Left lobe of liver (tissue), 2 donors: Measurements from ENCODE around the gene ANO1. TPM values are rescaled to one million over a fixed set of nuclear protein-coding genes. Genes with fewer than 3 reads are reported as not detected.

Source experiments
- ATAC-seq: fragments of 200-7000 bp; cut with Tn5 transposase; one replicate; pipeline ENCODE4 v1.9.1; 2020; ENCODE audit warnings: mild to moderate bottlenecking, moderate library complexity
- DNase-seq: peaks from one replicate; pipeline ENCODE4 v3.0.0-alpha.2; 2020; ENCODE audit warnings: low spot score
- total RNA-seq: library from RNA; stranded (reverse); gene quantifications from one replicate; pipeline ENCODE4 v1.2.1, GENCODE V29; 2021
- donor health status: DM: no; HTN: no; CAD: no; lungs with moderate emphysema.
- donor health status: DM: no; HTN: yes; CAD: no.

Gene ANO1
- total RNA-seq, 1 donor from 2014 or later = 260 TPM

DNA sequence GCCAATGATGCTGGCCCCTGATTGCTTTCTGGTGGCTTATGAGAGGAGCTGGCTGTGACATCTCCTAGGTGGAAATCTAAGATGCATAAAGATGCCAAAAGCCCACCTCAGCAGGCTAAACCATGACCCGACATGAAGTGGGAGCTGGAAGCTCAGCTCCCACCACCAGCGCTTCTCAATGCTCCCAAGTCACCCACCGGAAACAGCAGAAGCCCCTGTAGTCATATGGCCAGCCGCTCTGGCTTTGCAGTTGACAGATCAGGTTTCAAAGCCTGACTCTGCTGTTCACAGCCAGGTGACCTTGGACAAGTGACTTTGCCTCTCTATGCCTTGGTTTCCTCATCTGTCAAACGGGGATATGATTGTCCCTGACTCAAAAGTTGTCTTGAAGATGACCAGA lies 29.1 kb upstream of the ANO1 start:
- ATAC-seq (no peak), DNase-seq (peak; percentile 34)

DNA sequence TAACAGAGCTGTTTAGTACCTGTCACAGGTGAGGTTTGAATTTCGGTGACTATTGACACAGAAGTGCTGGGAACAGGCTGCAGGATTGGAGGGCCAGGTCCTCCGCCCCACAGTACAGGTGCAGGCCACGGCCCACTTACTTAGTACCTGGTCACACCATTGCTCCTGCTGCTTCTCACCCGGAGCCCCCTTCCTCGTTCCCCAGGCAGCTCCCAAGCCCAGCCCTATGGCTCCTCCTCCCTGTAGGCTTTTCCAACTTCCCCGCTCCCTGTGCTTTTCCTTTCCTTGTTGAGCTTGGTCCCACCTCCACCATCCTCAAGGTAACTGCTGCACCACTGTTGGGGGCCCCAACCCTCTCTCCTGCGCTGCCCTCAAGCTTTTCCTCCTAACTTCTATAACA lies 27.9 kb upstream of the ANO1 start:
- DNase-seq (peak; percentile 37), ATAC-seq (no peak)

DNA sequence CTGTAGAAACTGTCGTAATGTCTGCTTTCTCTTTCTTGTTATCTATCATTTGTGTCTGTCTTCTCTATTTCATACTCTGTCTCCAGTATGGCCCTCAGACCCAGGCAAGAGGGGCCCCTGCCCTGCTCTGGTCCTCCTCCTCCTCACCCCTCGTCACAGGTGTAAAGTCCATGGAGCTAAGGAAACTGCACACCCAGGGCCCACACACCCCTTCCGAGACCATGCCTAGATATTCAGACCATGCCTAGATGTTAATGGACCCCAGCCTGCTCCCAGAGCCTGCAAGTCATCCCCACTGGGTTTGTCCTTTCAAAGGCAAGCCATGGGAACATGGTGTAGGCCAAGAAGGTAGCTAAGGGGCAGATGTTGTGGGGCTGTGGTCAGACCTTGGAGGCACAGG lies 24.1 kb upstream of the ANO1 start:
- ATAC-seq (peak; percentile 23), DNase-seq (peak; percentile 23)

DNA sequence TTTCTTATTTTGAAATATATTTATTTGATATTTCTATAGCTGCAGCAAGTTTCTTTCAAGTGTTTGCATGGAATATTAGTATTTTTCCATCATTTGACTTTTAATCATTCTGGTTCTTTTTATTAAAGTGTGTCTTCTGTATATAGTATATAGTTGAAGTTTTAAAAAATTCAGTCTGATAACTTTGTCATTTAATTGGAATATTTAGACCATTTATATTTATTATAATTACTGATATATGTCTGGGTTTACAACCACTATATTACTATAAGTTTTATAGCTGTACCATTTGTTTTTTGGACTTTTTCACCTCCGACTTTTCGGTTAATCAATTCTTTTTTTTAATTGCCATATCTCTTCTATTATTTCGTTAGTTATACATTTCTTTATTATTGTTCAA lies 22.7 kb upstream of the ANO1 start:
- no peak for DNase-seq
- ATAC-seq = no peak

DNA sequence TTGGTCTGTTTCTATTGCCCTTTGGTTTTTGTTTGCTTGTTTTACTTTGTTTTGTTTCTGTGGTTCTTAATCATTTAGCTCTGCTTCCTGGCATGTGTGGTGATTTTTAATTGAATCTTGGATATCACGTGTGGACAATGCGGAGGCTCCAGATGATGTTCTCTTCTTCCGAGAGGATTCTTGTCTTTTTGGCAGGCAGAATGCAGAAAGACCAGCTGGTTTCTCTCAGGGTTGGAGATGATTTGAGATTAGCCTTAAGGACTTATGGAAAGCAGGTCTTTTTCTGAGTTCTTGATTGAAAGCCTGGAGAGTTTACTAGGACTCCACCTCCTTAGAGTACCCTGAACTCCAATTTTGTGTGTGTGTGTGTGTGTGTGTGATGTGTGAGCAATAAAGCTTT lies 21.0 kb upstream of the ANO1 start:
- no peak for DNase-seq
- ATAC-seq = no peak

DNA sequence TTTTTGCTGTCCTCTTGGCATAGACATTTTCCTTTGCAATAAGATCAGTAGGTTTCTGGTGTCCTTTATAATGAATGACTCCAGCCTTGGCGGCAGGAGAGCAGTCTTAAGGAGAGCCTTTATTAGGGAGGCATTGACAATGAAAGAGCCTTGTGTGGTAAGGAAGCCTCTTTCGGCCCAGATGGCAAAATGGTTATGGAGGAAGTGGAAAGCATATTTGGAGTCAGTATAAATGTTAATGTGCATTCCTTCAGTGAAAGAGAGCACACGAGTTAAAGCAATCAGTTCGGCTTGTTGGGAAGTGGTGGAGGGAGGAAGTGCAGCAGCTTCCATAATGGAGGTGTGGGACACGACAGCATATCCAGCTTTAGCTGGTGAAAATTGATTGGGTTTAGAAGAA lies 18.1 kb upstream of the ANO1 start:
- no peak for ATAC-seq
- DNase-seq = peak; percentile 14

DNA sequence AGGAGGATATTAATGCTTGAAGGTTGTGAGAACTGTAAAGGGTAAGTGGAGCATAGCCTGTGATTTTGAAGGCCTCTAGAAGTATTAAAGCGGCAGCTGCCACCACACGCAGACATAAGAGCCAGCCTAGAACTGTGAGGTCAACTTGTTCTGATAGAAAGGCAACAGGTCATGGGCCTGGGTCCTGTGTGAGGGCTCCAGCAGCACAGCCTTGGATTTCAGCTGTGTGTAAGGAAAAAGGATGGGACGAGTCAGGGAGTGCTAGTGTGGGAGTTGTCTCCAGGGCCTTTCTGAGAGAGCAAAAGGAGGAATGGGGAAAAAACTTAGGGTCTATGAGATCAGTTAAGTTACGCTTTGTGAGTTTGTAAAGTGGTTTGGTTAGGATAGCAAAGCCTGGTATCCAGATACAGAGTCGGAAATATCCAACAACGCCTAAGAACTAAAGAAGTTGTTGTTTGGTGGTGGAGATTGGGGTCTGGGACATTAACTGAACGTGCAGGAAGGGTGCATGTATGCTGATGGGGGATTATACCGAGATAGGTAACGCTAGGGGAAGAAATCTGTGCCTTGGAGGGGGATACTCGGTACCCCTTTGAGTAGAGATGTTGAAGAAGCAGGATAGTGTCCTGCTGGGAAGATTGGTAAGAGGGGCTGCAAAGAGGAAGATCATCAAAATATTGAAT lies 17.4 kb upstream of the ANO1 start:
- peak; percentile 21 for DNase-seq
- ATAC-seq = no peak

DNA sequence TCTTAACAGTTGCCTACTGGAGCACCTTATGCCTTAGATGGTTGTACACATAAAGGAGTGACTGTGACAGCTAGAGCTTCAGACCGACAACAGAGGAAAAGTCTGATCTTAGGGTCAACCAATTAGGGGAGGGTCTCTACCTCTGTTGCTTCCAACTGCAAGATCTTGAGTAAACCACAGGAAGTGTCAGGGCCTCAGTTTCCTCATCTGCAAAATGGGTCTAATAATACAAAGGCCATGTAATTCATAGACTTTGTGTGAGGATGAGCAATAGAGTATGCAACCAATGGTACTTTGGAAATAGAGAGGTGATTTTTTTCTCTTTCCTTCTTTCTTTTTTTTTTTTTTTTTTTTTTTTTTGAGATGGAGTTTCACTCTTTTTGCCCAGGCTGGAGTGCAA lies 16.4 kb upstream of the ANO1 start:
- DNase-seq (no peak), ATAC-seq (no peak)

DNA sequence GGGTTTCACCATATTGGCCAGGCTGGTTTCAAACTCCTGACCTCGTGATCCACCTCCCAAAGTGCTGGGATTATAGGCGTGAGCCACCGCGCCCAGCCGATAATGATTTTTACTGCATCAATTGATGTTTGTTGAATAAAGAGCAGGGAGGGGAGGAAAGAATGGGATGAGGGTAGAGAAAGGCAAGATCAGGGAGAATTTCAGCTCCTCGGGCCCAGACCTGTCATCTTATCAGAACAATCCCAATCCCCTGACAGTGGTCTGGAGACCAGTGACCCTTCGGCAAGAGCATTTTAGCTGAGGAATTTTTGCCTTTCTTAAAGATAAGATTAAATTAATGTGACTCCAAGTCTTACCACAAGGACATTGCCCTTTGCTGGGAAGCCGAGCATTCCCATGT lies 15.0 kb upstream of the ANO1 start:
- peak; percentile 15 for DNase-seq
- ATAC-seq = no peak

DNA sequence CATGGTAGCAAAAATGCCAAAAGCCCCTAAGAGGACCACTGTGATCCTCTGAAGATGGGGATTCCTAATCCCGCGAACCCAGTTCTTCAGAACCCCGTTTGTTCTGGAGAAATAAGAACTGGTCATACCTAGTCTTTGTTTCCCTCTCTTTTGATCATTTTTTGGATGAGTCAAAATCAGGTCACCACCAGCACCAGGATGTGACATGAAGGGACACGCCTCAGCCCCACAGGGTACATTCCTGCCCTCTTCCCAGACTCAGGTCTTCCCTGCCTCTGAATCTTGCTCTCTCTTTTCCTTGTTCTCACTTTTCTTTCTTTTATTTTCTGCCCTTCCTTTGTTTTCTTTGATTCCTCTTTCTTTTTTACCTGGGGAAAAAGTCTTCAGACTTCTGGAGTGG lies 14.6 kb upstream of the ANO1 start:
- DNase-seq = no peak

DNA sequence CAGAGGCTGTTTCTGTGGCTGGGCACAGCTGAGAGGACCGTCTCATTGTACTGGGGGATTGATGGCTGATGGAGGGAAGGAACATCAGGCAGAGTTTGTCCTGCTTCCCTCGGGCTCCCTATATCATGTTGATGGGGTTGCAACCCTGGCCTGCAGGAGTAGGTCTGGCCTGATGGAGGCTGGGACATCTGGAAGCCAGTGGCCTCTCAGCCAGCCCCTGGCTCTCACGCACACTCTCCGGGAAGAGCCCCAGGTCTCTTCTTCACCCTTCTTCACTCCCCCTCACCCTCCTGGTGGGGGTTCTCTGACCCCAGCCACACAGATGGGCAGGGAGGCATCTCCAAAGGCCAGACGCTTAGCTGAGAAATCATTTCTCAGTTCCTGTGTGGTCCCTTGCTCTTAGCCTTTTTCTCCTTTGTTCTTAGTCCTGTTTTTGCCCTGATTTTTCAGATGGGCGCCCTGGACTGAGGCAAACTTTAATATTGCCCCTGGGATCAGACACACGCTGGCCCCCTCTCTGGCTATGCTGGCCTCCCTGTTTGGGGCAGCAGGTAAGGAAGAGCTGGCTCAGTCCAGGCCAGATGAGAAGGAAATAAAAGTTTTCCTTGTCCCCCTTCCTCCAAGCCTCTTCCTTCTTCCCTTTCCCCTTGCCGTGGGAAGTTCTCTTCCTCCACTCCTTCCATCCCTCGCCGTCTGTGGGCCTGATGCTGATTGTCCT lies 13.9 kb upstream of the ANO1 start:
- peak; percentile 37 for DNase-seq
- ATAC-seq = no peak

More for the DNA sequence above, 14.6 kb upstream of the ANO1 start:
- ATAC-seq = no peak

DNA sequence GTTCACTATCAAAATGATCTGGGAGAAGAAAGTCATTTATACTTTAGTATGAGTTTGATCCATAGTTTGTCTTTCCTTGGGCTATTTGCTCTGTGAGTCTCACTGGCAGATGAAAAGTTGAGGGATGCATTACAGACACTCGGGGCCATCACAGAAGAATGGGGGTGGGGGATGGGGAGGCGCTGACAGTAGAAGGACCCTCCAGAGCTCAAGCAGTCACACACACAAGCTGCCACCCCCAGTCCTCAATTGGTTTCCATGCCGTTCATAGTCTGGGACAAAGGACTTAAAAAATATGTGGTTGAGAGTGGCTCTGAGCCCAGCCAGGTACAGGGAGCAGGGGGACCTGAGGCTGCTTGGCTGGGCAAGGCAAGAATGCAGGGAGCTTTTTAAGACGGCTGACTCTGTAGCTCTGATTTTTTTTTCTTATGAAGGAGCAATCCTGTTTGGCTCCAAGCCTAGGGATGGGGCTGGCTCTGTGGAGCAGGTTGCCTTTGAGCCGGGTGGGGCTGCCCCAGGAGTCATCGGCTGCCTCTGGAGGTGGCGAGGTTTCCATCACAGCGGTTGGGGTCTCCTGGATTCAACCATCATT lies 13.3 kb upstream of the ANO1 start:
- DNase-seq = peak; percentile 37
- ATAC-seq = no peak

DNA sequence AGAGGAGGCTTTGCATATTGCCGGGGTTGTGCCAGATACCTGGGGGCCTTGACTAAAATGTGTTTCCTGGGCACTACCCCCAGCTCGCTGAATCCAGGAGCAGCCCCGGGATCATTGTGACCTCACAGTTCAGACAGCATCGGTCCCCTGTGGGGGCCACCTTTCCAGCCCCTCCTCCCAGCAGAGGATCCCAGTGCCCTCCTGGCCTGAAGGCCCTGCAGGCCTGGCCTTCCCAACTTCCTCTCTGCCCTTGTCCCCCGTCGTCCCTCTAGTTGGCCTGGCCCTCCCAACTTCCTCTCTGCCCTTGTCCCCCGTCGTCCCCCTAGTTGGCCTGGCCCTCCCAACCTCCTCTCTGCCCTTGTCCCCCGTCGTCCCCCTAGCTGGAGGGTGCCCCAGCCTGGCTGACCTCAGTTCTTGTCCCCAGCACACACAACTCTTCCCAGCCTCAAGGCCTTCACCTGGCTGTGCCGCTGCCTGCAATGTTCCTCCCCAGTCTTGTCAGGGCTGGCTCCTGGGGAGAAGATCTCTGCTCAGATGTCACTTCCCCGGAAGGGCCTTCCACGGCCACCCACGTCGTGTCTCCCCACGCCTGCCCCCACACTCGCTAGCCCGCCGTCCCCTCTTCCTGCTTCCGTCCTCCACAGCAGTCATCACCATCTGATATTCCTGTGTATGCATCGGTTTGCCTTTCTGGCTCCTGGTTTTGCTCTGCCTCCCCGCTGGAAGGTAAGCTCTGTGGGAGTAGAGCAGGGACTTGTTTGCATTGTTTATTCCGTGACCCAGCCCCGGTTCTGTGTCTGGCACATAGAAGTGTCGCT lies 12.6 kb upstream of the ANO1 start:
- DNase-seq (no peak), ATAC-seq (peak; percentile 5)

DNA sequence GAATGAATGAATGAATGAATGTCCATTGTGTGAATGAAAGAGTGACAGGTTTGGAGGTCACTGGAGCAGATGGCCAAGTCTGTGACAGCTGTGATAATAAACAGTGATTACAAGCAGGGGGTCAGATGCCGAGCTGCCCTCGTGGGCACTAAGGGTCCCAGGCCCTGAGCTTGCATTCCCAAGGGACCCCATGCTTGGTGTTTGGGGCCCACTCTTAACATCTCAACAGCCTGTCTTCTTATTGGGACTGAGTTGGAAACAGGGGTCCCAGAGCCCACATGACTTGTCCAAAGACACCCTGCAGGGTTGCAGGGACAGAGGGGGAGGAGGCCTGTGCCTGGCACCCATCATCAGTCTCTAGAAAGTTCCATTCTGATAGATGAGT lies 12.0 kb upstream of the ANO1 start:
- peak; percentile 5 for ATAC-seq

DNA sequence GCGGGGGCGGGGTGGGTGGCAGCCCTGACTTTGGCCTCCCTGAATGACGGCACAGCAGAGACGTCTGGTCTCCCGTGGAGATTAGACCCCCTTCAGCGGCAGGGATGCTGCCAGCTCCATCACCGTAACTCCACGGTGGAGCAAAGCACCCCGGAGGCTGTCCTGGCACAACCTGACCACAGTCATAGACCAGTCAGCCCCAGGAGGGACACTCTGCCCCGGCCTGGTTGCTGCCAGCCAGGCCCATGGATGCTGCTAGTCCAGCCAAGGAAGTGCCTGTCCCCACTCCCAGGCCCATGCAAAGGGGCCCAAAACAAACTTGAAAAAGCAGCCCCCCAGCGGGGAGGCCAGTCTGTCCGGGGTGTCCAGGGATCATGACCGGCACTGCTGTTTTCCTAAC lies 11.5 kb upstream of the ANO1 start:
- ATAC-seq (peak; percentile 27), DNase-seq (peak; percentile 42)

More for the DNA sequence above, 12.0 kb upstream of the ANO1 start:
- DNase-seq = peak; percentile 37

DNA sequence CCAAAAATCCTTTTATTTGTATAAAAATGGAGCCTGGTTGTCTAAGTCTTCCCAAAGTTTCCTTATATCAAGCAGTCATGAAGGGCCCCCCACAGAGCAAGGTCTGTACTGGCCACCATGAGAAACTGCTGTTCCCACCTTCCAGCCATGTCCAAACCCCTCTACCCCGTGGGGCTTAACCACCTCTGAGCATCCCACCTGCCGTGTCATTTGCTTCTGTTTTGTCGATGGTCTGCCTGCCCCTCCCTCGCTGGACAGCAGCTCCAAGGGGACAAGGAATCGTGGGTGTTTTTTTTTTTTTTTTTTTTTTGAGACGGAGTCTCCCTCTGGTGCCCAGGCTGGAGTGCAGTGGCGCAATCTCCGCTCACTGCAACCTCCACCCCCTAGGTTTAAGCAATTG lies 11.1 kb upstream of the ANO1 start:
- DNase-seq = peak; percentile 19
- ATAC-seq = no peak

DNA sequence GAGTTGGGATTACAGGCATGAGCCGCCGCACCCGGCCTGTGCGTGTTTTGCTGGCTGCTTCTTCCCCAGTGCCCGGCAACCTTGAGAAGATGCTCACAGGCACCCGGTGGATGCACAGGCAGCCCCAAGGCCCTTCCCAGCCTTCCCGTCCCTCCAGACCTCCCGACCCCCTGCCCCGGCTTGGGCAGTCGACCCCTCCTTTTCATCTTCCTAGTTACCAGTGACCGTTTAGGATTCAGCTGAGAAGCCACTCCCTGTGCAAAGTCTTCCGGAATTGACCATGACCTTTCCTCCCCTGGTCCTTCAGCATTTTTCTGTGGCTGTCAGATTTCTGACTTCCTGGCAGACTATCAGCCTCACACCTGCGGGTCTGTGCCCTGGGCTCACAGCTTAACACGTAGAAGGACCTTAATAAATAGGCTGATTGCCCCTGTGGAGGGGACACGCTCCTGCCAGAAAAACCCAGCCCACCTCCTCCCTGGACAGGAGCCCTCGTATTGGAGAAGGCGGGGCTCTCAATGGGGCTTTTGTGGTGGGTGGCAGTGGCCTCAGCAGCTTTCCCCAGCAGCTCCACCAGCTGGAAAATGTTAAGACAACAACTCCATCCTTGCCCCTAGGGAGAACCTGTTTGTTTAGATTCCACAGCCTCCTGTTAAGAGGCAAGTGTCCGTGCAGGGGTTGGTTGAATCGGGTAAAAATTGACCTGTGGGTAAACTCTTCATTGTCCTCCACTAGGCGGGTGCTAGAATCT lies 10.4 kb upstream of the ANO1 start:
- peak; percentile 9 for ATAC-seq
- peak; percentile 44 for DNase-seq

DNA sequence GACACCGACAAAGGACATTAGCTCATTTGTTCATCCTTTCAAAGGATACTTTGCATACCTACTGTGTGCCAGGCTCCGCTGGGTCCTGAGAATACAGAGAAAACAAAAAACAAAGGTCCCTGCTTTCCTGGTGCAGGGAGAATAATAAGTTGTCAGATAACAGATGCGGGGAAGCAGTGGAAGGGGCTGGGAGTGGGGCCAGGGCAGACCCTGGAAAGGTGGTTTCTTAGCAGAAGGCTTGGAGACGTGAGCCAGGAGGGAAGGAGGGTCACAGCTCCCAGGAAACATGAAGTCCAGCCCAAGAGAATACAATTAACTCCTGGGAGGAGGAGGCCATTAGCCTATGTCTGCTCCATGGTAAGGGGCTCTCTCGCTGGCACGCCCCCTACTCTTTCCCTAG lies 9.8 kb upstream of the ANO1 start:
- ATAC-seq (no peak), DNase-seq (peak; percentile 23)

DNA sequence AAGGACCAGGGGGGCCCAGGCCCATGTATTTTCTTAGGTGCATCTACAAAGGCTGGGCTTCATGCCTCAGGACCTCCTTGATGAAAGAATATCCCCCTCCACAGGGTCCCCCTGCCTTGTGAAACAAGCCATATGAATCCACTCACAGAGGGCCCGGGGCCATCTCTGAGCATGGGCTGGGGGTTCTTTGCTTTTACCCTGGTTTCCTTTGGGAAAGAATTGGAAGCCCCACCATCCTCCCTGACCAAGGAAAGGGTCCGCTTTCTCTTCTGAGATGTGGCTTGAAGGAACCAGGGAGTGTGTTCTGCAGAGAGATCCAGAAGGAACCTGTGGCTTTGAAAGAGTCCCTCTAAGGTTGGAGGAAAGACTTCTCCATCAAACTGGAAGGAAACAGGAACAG lies 9.2 kb upstream of the ANO1 start:
- ATAC-seq (no peak), DNase-seq (no peak)

DNA sequence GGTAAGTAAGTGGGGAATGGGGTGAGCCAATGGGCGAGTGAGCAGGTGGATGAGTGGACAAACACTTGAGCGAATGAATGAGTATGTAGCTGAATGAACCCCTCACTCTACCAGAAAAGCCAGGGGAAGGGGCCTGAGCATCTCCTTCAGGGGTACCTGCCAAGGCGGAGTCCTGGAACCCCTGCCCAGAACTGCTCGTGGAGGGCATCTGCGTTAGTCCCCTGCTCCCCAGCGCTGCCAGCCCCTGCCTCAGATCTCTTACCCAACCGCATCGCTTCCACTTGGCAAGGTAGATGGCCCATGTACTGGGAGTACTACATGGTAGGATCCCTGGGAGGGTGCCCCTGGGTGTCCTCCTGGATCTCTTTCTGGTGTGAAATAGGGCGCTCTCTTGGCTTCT lies 7.4 kb upstream of the ANO1 start:
- peak; percentile 40 for DNase-seq
- no peak for ATAC-seq

DNA sequence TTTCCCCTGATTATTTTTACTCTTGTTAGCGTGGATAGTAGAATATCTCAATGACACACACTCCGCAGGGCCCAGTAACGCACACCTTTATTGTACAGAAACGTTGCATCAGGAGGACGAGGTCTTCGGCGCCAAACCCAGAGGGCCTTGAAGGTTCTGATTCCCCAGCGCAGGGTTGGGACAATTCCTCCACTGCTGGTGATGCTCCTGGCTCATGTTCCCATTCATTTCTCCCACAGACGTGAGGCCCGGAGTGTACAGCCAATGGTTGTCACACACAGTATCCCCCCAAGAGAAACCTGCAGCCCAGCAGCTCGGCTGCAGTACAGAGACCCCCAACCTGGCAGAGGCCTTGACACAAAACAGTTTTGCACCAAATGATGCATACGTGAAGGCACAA lies 6.1 kb upstream of the ANO1 start:
- DNase-seq = peak; percentile 37
- ATAC-seq = no peak
